ENCODE data around the gene IFNA4.

The IFNA4 gene

DNA sequence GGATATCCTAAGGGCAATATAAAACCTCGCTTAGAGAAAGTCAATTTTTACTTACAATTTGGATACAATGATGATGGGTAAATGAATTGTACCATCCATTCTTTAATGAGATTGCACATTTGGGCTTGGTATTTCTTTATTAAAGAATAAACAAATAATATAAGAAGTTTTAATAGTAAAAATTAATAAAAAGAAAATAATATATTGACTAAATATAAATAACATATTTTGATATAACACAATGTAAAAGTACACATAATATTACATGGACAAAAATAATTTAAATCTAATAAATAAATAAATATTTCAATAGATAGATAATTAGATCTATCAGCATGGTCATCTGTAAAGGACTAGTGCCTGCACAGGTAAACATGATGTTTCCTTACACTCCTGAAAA is 21.9 kb downstream of the IFNA4 start:
- no peak for DNase-seq (ENCODE audit: low read depth)

DNA sequence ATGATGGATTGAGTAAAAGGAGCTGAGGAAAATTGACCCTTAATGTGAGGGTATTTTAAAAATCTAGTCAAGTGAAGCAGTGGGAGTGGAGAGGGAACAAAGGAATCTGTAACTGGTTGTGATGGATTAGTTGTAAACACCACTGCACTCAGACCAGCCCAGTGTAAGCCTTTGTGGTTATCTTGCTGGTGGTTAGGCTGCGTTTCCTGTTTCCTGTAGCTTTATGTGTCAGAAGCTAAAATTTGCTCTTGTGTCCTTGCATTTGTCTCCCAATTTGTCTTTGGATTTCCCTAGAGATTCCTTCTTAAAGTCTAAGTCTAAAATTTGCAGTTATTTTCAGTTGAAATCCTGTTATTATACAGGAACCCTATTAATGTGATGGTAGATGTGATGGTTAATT is 27.2 kb downstream of the IFNA4 start:
- DNase-seq (ENCODE audit: low read depth): no peak

DNA sequence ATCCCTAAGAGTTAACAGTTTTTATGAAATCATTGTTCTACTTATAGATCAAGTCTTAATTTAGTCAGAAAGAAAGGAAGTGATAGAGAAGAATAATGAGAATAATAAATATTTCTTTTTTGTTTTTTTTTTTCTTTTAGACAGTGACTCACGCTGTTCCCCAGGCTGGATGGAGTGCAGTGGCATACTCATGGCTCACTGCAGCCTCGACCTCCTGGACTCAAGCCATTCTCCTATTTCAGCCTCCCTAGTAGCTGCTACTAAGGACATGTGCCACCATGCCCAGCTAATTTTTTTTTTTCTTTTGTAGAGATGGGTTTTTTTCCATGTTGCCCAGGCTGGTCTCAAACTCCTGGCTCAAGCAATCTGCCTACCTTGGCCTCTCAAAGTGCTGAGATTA is 31.9 kb downstream of the IFNA4 start:
- DNase-seq (ENCODE audit: low read depth): no peak

DNA sequence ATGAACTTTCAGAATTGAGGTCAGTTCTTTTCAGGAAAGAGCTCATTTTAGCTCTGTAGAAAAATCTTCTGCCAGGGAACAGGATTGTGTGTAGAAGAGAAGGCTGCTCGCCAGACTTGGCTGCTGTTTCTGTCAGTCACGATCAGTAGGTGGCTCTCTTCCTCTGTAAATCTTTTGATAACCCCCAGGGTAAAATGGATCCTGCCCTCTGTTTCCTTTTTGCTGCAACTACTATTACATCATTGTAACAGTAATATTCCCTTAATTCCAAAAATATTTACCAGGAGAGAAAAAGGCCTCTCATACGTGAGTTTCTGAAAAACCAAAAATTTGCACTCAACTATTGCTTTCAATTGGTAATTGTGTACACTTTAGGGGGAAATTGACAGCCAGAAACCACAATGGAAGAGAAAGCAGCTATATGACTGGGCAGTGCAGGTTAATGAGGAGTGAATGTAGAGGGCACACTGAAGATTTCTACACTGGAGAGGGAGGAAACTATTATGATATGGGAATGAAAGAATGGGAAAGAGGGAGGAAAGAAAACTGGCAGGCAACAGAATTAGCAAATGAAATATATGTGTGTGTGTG is 33.3 kb downstream of the IFNA4 start:
- DNase-seq (ENCODE audit: low read depth): no peak

GRCh38 chr9:21153336-21154017 is 33.9 kb downstream of the IFNA4 start:
- DNase-seq (ENCODE audit: low read depth): no peak

GRCh38 chr9:21144603-21145002 is 42.8 kb downstream of the IFNA4 start:
- DNase-seq (ENCODE audit: low read depth): no peak

- no peak for DNase-seq (ENCODE audit: low read depth)
Measured at GRCh38 chr9:21141427-21141882, 45.9 kb downstream of the IFNA4 start, which contains the start of gene IFNW1. TSS of gene IFNW1 (minus strand) at chr9:21141832. CDS start at chr9:21141570, 262 bp downstream.

- no peak for DNase-seq (ENCODE audit: low read depth)
Measured at GRCh38 chr9:21137020-21137419, 50.4 kb downstream of the IFNA4 start.
